GM18519 (cell line): ENCODE data around the gene DNAJC22.
"Not testable (repeated sequence)": the region's sequence is repeated elsewhere in the genome, so short reads cannot be mapped to it uniquely, and the experiment has no call there.

Experiments used
- ATAC-seq: cut with Tn5 transposase; IDR thresholded peaks from one replicate; pipeline ENCODE4 v1.9.1; 2021; ENCODE audit warnings: mild to moderate bottlenecking, moderate library complexity; ENCODE audit not compliant: unreplicated experiment, low FRiP score

The DNAJC22 gene

GRCh38 chr12:49367381-49368239 lies 20.9 kb downstream of the DNAJC22 start, which contains the start of gene SPATS2:
SPATS2 (plus strand) TSS chr12:49367462; CDS start chr12:49461013, 93,551 bp downstream.
- ATAC-seq: no peak

- no peak for ATAC-seq
Observed at GRCh38 chr12:49368240-49368600, 21.5 kb downstream of the DNAJC22 start.

GRCh38 chr12:49369411-49370145 lies 22.9 kb downstream of the DNAJC22 start:
- no peak for ATAC-seq

- no peak for ATAC-seq
Observed at GRCh38 chr12:49370539-49370938, 23.9 kb downstream of the DNAJC22 start.

- no peak for ATAC-seq
Observed at GRCh38 chr12:49375406-49375805, 28.7 kb downstream of the DNAJC22 start.

- ATAC-seq: no peak
Observed at GRCh38 chr12:49377386-49377785, 30.7 kb downstream of the DNAJC22 start.

- ATAC-seq: not testable (repeated sequence)
Observed at GRCh38 chr12:49380184-49380583, 33.5 kb downstream of the DNAJC22 start.

GRCh38 chr12:49388682-49389386 lies 42.1 kb downstream of the DNAJC22 start:
- no peak for ATAC-seq

GRCh38 chr12:49389387-49389703 lies 42.7 kb downstream of the DNAJC22 start:
- no peak for ATAC-seq

GRCh38 chr12:49397000-49397399 lies 50.3 kb downstream of the DNAJC22 start:
- no peak for ATAC-seq

- ATAC-seq: no peak
Observed at GRCh38 chr12:49400304-49400703, 53.6 kb downstream of the DNAJC22 start.
